HG02571 (cell line): Measurements from ENCODE around the gene PON1.

Source experiments
- ATAC-seq: cut with Tn5 transposase; IDR thresholded peaks from one replicate; pipeline ENCODE4 v1.9.1; 2021; ENCODE audit warnings: mild to moderate bottlenecking, moderate library complexity; ENCODE audit not compliant: unreplicated experiment

Gene PON1

DNA sequence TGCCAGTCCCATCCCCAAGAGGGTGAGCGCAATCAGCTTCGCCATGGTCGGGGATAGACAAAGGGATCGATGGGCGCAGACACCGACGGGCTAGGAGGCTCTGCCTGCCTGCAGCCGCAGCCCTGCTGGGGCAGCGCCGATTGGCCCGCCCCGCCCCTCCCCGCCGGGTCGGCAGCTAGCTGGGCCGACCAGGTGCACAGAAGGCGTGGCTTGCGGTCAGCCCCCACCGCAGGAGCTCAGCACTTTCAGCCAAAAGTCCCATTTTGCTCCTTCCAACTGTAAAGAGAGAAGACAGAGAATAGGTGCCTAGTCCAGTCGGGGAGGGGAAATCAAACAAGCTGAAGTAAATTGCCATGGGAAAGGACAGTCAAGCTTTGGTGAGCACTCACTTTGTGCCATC lies at the start of gene PON1:
TSS of gene PON1 (minus strand) at position 102 of the 400 bp plus-strand sequence. CDS start at position 45, 57 bp downstream.
- ATAC-seq: no peak

DNA sequence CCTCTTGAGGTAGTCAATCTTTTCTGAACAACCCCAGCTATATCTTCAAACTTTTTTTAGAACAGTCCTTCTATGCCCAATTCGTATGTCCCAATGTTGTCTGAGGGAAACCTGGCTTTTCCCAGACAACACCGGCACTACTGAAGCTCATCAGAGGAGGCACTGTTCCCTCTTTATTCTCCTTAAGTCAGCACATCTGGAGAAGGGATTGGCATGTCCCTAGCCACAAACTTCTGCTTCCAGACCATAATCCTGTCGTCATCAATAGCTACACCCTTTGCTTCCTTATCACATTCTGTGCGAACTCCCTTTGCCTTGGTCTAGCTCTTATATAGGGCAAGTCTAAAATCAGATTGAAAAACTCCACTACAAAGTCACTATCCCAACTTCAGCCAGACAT lies 49.0 kb upstream of the PON1 start:
- ATAC-seq: no peak

DNA sequence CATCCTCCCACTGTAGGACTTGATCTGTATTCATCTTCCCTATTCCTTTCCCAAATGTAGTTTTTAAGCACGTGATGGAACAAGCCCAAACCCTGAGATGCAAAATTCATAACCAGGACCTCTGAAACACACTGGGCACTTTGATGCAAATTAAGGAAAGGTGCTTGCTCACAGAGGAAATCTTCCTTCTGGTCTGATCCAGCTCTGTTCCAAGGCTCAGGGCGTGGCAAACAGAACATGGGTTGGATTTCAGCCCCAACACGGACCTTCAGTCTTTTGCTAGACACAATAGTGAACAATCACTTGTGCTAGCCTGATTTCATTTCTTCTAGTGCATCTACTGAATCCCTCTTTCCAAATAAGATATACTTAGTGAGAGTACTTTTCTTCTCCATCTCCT lies 43.9 kb upstream of the PON1 start:
- ATAC-seq: no peak

DNA sequence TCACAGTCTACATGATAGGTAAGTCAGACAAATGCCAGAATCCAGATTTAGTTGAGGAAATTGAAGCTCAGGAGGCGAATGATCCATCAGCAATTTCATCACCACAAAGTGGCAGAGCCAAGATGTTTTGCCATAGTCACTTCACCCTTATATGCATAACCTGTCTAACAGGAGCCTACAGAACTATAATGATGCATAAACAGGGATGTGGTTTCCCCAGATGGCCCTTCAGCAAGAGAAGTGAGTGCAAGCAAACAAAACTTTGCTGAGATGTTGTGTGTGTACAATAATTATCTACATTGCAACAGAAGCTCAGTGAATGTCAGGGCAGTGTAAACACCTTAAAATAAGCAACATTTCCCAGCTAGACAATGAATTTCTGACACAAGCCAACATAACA lies 43.3 kb upstream of the PON1 start:
- no peak for ATAC-seq

DNA sequence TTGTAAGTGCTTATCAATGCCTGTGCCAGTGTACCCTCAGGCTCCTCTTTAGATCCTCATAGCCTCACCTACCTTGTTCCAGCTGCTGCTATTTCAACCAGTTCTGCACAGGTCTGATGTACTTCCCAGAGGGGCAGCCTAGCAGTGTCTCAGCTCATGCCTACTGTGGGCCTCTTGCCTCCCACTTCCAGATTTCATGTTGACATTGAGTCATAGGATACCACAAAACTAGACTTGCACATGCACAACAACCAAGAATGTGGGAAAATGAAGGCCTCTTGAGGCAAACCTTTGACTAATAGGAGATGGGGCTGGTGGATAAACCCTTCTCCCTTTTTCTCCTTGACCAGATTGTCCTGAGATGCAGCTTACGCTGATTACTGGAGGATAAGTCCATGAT lies 40.8 kb upstream of the PON1 start:
- no peak for ATAC-seq

DNA sequence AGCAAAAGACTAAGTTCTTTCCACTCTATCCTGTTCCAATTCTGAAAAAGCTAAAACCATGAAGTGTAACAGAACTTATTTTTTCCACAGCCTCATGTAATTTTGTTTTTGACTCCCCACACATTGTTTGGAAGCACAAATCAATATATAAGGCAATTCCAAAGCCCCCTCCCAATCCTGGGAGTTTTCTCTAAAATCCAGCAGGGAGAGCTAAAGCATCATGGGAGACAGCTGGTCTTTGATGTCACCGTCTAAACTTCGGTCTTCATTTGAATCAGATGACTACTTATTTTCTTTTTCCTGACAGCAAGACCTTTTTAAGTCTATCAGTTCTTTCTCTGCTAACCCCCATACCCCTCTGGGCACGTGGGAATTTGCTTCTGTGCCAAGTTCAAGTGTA lies 33.3 kb upstream of the PON1 start:
- no peak for ATAC-seq

DNA sequence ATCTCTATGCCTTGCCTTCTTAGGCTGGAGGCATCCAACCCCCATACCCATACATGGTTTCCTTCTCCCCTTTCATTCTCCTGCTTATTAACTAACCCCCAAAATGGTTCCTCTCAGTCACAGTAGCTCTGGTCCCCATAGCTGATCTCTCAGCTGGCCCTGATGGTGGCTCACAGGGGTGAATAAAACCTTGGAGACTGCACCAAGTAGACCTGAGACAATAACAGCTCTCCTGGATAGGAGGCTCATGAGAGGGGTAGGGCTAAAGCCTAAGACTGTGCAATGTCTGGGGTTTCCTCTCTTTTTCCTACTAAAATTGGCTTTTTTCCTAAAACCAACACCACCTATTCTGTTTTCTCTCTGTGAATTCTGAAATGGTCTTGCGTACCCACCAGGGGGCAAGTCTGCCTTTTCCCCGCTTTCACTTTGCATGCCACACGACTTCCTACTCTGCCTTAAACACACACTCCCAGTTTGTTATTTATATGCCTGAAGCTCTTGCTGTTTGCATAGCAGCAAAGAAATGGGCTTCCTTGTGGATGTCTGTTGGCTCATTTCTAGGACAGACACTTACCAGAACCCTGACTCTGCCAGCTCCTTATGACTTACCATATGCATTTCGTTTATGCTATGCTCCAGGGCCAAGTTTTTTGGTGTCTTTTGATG lies 18.4 kb upstream of the PON1 start:
- ATAC-seq: no peak

DNA sequence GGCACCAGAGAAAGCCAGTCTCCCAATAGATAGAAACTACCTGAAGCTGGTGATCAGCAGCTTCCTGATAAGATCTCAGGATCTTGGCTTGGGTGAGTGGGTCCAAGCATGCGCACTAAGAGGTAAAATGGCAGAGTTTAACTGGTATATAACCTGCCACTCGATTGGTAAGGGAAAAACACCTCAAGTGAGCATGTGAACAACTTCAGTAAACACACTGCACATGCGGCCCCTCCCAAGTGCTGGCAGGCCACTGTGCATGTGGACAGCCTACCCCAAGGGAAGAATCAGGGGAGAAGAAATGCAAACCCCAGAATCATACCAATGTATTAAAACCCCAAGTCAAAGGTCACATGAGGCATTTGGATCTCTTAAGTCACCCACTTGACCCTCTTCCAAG lies 17.7 kb upstream of the PON1 start:
- ATAC-seq: no peak

DNA sequence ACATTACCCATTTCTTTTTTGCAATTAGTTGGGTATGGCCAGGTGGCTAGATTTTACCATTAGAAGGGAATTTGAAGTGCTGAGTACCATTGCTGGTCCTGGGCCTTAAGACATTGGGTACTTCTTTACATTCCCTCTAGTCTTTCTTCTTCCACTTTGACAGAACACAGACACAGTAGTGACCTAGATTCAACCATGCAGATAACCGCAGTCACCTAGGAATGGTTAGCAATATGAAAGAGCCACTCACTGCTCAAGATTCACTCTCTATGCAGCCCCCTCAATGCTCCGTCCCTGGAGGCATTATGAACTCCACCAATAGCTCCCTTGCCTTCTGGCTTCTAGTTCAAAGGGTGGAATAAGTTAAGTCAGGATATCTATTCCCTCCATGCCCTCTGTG lies 16.2 kb upstream of the PON1 start:
- no peak for ATAC-seq

DNA sequence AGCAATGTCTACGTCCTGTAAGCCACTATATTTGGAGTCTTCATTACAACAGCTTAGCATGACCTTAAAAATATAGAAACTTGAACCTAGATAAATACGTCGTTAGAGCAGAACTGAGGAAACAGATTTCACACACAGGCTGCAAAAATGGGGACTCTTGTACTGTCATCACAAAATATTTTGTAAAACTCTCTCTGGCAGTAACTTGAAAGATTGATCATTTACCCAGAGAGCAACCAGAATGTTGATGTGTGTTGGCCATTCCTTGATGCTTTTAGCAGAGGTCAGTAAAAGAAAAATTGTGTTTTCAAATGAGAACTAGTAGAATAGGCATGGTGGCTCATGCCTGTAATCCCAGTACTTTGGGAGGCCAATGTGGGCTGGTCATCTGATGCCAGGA lies 14.5 kb upstream of the PON1 start:
- ATAC-seq: no peak

DNA sequence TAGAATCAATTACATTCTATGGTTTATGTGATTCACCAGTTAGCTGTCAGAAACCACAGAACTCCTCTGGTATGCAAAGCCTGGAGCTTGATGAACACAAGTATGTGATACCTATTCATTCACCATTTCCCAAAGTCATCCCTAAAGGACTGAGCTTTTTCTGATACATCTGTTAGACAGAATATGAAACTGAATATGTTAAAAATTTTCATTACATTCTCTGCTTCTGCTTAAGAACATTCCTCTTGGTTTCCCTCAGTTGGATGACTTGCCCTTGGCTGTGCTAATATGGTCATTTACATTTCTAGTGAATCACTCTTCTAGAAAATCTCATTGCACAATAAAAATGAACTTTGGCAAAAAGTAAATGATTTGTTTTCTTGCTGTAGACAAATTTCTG lies 10.8 kb upstream of the PON1 start:
- ATAC-seq: no peak

DNA sequence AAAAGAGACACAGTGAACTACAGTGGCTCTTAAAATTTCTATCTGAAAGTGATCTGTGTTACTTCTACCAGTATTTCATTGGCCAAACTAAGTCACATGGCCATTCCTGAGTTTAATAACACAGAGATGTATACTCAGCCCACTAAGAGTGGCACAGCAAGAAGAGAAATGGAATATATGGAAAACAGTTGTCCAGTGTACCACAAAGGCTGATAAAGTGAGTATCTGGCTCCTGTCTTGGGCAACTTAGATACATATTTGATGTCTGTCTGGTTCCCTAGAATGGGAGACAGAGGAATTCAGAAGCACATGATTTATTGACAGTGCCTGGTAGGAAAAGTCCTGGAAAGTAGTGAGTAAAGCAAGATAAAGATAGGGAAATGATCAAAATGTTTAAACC lies 10.1 kb upstream of the PON1 start:
- no peak for ATAC-seq

DNA sequence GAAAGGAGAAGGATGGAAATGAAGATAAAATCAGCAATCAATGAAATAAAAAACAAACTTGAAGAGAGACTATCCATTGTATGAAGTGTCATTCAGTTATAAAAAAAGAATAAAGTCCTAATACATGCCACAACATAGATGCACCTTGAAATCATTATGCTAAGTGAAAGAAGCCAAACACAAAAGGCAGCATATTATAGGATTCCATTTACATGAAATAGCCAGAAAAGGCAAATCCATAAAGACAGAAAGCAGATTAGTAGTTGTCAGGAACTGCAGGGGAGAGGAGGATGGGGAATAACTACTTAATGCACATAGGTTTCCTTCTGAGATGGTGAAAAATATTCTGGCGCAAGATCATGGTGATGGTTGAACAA lies 6.6 kb upstream of the PON1 start:
- no peak for ATAC-seq

DNA sequence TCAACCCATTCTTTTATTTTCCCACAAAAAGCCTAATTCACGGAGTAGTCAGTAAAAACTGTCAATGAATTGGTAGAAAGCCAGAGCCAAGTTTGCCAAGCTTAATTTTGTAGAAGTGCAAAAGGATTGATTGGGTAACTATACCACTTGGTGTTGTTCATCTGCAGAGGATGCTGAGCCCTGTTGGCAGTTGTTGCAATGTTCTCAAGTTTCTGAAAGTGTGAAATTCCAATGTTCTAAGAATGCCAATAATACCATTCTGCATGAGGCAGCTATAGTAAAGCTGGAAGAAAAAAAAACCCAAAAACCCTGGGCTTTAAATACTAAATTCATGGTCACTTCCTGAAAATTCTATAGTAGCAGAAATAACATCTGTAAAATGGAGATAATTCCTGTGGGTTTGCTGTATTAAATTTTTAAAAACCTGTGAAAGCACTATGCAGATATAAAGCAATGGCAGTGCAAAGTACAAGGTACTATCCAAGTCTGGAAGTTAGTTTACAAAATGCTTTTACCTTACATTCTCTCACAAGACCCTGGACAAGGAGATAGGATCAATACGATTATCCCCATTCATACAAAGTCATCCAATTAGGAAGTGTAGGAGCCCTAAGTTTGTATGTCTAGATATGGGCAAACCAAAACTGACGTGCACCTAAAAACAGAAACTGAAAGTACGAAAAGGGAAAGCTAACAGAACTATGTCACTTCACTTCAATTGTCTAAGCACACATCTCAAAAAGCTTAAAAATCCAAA lies 6.0 kb upstream of the PON1 start:
- peak; percentile 95 for ATAC-seq

DNA sequence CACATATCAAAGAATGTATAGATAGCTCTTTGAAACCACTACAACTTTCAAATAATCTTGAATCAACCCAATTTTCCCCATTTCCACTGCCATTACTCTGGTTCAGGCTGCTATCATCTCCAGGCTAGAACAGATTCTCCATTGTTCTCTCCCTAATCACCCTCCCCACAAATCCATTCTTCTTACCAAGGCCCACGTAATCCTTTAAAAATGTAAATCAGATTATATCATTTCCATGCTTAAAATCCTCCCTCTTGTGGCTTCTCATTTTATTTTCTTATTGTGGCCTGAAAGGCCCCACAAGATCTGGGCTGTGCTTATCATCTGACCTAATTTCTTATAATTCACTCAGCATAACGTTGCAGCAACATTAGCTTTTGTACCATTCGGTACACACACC lies 3.0 kb upstream of the PON1 start:
- no peak for ATAC-seq

DNA sequence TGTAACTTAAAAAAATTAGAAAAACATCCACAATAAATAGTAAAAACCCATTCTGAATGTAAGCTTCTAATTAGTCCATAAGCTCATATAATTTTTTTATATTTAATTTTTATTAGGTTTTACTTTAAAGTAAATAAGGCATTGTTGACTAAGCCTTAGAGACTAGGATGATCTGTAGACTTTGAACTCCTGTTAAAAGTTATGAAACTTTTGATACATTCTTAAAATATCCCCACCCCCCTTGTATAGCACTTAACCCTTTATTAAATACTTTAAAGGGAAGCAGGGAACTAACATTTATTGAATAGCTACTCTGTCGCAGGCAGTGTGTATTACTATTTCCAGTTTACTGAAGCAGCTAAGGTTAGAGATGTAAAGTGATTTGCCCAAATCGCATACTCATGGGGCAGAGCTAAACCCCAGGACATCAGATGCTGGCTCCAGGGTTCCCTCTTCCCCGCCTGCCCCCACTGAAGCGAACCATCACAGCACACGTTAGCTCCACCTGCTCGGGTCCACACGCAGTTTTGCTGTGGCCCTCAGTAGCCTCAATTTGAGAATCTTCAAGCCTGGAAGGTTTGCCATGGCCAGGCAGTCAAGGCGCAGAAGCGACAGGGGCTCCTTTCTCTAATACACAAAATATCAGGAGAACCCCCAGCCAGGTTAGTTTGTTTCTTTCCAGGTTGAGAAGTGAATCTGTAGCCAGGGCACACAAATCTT lies 762 bp downstream of the PON1 start:
- ATAC-seq: no peak

DNA sequence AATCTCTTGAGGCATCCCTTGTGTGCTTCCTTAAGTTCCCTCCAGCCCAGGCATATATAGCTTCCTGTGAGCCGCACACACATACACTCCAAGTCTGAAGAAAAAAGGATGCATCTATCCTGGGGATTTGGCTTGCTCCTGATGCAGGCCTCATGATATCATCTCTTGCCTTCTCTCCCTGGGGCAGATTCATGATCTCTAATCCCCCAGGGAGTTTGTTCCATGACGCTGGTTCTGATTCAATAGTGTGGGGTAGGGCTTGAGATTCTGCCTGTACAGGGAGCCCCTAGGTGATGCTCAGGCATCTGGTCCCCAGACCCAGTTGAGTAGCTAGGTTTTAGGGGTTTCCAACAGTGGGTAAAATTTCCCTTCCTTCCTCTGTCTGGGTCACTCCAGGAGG lies 1.5 kb downstream of the PON1 start:
- ATAC-seq: no peak

DNA sequence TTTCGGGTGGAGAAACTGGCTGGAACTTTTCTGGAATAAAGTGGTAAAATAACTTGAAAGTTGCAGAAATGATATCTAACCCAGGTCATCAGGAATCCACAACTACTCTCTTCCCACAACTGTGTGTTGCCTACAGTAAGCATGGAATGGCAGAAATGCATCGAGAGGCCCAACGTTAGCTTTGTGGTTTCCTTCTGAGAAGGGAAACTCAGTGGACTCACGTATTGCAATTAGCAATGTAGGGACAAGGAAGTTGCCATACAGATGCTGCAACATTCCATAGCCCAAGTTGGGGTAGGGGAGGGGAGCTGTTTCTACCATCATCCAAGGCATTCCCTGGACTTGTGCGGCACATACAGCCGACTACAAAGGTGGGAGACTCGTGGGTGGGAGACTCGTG lies 1.9 kb downstream of the PON1 start:
- ATAC-seq: no peak

DNA sequence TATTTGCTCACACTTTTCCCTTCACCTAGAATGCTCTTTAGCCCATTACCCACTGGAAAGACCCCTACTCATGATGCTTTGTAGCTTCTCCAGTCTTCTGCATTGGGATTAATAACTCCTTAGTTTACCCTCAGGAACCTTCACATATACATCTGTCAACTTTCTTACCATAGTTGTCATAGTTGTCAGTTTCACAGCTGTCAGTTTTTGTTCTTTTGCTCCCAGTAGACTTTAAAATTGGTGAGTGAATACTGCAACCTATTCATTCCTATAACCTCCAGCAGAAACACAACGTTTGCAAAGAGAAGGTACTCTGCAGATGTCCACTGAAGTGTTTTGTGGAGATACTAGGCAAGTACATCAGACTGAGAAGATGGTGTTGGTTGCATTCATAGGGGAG lies 2.6 kb downstream of the PON1 start:
- no peak for ATAC-seq

DNA sequence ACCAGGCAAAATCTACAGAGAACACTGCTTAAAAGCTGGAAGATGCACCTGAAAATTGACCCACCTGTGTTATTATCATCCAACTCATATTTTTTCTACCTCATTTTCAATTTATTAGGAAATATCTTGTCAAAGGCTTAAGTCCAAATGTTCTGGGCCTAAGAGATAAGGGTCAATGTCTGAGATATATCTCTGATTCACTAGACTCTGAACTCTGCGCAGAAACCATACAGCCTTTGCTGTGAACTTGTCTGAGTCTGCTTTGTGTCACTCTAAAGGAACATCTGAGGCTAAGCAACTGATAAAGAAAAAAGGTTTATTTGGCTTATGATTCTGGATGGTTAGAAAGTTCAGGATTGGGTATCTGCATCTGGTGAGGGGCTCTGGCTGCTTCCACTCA lies 3.7 kb downstream of the PON1 start:
- no peak for ATAC-seq

DNA sequence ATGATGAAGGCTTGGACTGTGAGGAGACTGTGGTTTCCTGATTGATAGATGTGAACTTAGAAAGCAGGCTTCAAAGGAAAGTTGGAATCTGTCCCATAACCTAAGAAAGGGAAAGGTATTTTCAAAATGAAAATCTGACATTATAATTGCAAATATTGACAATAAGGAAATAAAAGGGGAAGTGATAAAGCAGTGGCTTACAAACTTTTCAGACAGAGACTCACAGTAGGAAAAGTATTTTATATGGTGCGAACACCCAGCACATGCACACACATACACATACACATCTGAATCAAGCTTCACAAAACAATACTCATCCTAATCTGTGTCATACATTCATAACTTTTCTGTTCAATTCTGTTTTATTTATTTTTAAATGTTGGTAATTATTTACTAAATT lies 4.8 kb downstream of the PON1 start:
- ATAC-seq: no peak

DNA sequence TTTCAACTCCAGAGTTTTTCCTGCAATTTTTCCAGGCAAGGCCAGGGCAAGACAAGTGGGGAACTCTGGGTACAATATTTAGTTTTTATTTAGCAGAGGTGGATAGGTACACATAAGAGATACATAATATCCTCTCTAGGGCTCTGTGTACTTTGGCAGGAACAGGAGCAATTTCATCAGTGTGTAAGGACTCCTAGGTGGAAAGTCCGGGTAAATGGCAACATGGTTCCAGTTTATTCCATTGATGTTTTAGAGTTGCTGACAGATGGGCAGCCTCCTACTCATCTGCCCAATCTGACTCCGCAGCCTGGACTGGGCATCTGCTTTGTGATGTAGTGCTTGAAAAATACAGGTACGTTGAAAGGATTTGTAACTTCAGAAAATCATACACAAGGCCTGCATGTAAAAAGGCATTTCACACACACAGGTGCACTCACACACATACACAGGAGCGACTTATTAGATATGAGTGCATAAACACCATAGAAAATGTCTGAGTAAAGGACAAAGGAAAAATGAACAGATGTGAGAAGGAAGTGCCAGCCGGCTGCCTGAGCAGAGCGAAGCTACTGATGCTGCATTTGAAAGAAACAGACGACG lies 5.7 kb downstream of the PON1 start:
- ATAC-seq: no peak
